HepG2 (cell line): ENCODE results near the gene ARHGAP21. TPM values are rescaled to one million over a fixed set of nuclear protein-coding genes. Genes with fewer than 3 reads are reported as not detected.
A peak's percentile ranks its signal among the peaks of the same experiment; 100 is the strongest.

Experiments
- EEA1 ChIP-seq: sonication (generic); formaldehyde crosslinking; IDR thresholded peaks from 2 replicates; pipeline ENCODE4 v1.5.1; 2020; ENCODE audit warnings: mild to moderate bottlenecking, missing genetic modification reagents, borderline replicate concordance
- ELF3 ChIP-seq: IDR thresholded peaks from 2 replicates; pipeline ENCODE4 v1.6.1; 2016; ENCODE audit warnings: missing genetic modification reagents, missing compliant biosample characterization
- FOSL2 ChIP-seq: sonication (generic); formaldehyde crosslinking; IDR thresholded peaks from 2 replicates; pipeline ENCODE4 v1.4.0; 2020; ENCODE audit warnings: missing genetic modification reagents
- FOXA1 ChIP-seq, 2 experiments: fragments of 450-650 bp in 1 of 2; sonication (generic) in 1 of 2; formaldehyde crosslinking in 1 of 2; IDR thresholded peaks; 2 replicates each; pipeline versions ENCODE4 v1.4.0 to v1.6.1; 2016 to 2020; ENCODE audit warnings: missing genetic modification reagents in 1 of 2
- FOXJ3 ChIP-seq: sonication (generic); formaldehyde crosslinking; IDR thresholded peaks from 2 replicates; pipeline ENCODE4 v1.4.0; 2020; ENCODE audit warnings: missing genetic modification reagents, mild to moderate bottlenecking, borderline replicate concordance
- PHF8 ChIP-seq: sonication (generic); formaldehyde crosslinking; IDR thresholded peaks from 2 replicates; pipeline ENCODE4 v1.5.0; 2020; ENCODE audit warnings: missing genetic modification reagents
- ZNF251 ChIP-seq: sonication (generic); formaldehyde crosslinking; IDR thresholded peaks from 2 replicates; pipeline ENCODE4 v1.9.0; 2021; ENCODE audit warnings: mild to moderate bottlenecking, missing genetic modification reagents
- ZNF780A ChIP-seq: sonication (generic); formaldehyde crosslinking; IDR thresholded peaks from 2 replicates; pipeline ENCODE4 v1.8.0; 2022; ENCODE audit warnings: mild to moderate bottlenecking, missing genetic modification reagents, moderate library complexity
- ZNF781 ChIP-seq: sonication (generic); formaldehyde crosslinking; IDR thresholded peaks from 2 replicates; pipeline ENCODE4 v1.5.1; 2020; ENCODE audit warnings: borderline replicate concordance, mild to moderate bottlenecking, missing genetic modification reagents; ENCODE audit errors: not compliant biosample characterization
- polyA plus RNA-seq, 8 experiments: library from polyadenylated mRNA; depleted of rRNA in 3 of 8; stranded (reverse) in 7 of 8; unstranded in 1 of 8; fragments of >200 nt; fragmentation: Illumina TruSeq in 4 of 8; extraction: Trizol in 4 of 8; gene quantifications; 2 replicates each; pipeline versions ENCODE4 v1.2.1 to v1.2.3, GENCODE V29; 2011 to 2016; ENCODE audit warnings: low read depth in 4 of 8, missing spikeins in 1 of 8, mixed read lengths in 1 of 8; ENCODE audit not compliant: insufficient read depth in 1 of 8
- total RNA-seq, 5 experiments: library from RNA; depleted of rRNA; stranded (reverse); fragments of >200 nt; fragmentation: Illumina TruSeq; extraction: Trizol; gene quantifications; 2 replicates each; pipeline ENCODE4 v1.2.3, GENCODE V29; 2016; ENCODE audit warnings: low read depth in 1 of 5
- TF ChIP-seq, protein P1 (sequence below): conservative IDR thresholded peaks from 2 replicates; pipeline ENCODE4 v1.6.1; 2018; ENCODE audit warnings: missing genetic modification reagents
- TF ChIP-seq, protein P2 (sequence below): sonication (generic); formaldehyde crosslinking; IDR thresholded peaks from 2 replicates; pipeline ENCODE4 v1.4.0; 2020; ENCODE audit warnings: missing genetic modification reagents
- TF ChIP-seq, protein P3 (sequence below): IDR thresholded peaks from 2 replicates; pipeline ENCODE4 v1.4.0; 2020; ENCODE audit warnings: mild to moderate bottlenecking, missing genetic modification reagents
- TF ChIP-seq, protein P4 (sequence below): sonication (generic); formaldehyde crosslinking; IDR thresholded peaks from 2 replicates; pipeline ENCODE4 v1.5.1; 2020; ENCODE audit warnings: mild to moderate bottlenecking, missing genetic modification reagents, moderate library complexity
- TF ChIP-seq, protein P5 (sequence below): sonication (generic); formaldehyde crosslinking; IDR thresholded peaks from 2 replicates; pipeline ENCODE4 v1.5.1; 2020; ENCODE audit warnings: missing genetic modification reagents, mild to moderate bottlenecking, borderline replicate concordance

The ARHGAP21 gene
- total and polyA plus RNA-seq, 2 of the 13 experiments (the other 11 are each of a cell fraction or from before 2014, with no cell fraction given) = 23.9 to 26.6 TPM

DNA sequence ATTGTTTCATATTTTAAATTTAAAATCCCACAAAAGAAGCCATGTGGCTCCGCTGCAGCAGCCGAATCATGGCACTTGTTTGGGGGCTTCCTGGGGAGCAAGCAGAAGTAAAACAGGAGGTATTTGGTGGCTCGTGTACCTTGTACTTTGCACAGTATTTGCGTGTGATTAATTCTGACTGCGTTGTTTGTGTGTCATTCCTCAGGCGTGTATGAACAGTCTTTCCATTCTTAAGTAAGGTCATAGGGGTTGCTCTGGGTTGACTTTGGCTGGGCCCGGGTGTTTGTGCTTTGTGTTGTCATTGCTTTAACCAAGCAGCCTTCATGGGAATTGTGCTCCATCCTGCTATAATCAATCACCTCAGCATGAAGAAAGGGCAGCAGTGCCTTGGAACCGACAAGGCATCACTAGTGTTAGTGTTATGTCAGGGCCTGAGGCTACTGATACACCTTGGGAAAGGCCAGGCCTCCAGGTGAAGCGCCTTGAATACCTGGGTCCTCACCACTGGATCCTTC, 182.4 kb downstream of the ARHGAP21 start (continued):
- TF ChIP-seq FOXJ3 (CRISPR knock-in tag) = peak; percentile 87
- TF ChIP-seq FOSL2 (CRISPR knock-in tag) = peak; percentile 91
- no peak; the same call in none of the 2 replicates for TF ChIP-seq PHF8 (CRISPR knock-in tag)
- TF ChIP-seq ZNF251 (CRISPR knock-in tag) = no peak
- no peak for TF ChIP-seq ZNF780A (CRISPR knock-in tag)
- TF ChIP-seq, protein P1, sequence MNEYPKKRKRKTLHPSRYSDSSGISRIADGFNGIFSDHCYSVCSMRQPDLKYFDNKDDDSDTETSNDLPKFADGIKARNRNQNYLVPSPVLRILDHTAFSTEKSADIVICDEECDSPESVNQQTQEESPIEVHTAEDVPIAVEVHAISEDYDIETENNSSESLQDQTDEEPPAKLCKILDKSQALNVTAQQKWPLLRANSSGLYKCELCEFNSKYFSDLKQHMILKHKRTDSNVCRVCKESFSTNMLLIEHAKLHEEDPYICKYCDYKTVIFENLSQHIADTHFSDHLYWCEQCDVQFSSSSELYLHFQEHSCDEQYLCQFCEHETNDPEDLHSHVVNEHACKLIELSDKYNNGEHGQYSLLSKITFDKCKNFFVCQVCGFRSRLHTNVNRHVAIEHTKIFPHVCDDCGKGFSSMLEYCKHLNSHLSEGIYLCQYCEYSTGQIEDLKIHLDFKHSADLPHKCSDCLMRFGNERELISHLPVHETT (CRISPR knock-in tag) = no peak
- TF ChIP-seq FOXA1 (IDR thresholded peaks at IDR 0.05) = peak; percentile 58; the same call in 1 of the 2 replicates
- TF ChIP-seq FOXA1 (CRISPR knock-in tag; IDR thresholded peaks at IDR 0.05) = peak; percentile 82
- no peak for TF ChIP-seq ZNF781 (CRISPR knock-in tag)
- TF ChIP-seq, protein P2, sequence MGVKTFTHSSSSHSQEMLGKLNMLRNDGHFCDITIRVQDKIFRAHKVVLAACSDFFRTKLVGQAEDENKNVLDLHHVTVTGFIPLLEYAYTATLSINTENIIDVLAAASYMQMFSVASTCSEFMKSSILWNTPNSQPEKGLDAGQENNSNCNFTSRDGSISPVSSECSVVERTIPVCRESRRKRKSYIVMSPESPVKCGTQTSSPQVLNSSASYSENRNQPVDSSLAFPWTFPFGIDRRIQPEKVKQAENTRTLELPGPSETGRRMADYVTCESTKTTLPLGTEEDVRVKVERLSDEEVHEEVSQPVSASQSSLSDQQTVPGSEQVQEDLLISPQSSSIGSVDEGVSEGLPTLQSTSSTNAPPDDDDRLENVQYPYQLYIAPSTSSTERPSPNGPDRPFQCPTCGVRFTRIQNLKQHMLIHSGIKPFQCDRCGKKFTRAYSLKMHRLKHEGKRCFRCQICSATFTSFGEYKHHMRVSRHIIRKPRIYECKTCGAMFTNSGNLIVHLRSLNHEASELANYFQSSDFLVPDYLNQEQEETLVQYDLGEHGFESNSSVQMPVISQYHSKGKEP = no peak
- TF ChIP-seq, protein P3, sequence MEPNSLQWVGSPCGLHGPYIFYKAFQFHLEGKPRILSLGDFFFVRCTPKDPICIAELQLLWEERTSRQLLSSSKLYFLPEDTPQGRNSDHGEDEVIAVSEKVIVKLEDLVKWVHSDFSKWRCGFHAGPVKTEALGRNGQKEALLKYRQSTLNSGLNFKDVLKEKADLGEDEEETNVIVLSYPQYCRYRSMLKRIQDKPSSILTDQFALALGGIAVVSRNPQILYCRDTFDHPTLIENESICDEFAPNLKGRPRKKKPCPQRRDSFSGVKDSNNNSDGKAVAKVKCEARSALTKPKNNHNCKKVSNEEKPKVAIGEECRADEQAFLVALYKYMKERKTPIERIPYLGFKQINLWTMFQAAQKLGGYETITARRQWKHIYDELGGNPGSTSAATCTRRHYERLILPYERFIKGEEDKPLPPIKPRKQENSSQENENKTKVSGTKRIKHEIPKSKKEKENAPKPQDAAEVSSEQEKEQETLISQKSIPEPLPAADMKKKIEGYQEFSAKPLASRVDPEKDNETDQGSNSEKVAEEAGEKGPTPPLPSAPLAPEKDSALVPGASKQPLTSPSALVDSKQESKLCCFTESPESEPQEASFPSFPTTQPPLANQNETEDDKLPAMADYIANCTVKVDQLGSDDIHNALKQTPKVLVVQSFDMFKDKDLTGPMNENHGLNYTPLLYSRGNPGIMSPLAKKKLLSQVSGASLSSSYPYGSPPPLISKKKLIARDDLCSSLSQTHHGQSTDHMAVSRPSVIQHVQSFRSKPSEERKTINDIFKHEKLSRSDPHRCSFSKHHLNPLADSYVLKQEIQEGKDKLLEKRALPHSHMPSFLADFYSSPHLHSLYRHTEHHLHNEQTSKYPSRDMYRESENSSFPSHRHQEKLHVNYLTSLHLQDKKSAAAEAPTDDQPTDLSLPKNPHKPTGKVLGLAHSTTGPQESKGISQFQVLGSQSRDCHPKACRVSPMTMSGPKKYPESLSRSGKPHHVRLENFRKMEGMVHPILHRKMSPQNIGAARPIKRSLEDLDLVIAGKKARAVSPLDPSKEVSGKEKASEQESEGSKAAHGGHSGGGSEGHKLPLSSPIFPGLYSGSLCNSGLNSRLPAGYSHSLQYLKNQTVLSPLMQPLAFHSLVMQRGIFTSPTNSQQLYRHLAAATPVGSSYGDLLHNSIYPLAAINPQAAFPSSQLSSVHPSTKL = peak; percentile 93
- TF ChIP-seq, protein P4, sequence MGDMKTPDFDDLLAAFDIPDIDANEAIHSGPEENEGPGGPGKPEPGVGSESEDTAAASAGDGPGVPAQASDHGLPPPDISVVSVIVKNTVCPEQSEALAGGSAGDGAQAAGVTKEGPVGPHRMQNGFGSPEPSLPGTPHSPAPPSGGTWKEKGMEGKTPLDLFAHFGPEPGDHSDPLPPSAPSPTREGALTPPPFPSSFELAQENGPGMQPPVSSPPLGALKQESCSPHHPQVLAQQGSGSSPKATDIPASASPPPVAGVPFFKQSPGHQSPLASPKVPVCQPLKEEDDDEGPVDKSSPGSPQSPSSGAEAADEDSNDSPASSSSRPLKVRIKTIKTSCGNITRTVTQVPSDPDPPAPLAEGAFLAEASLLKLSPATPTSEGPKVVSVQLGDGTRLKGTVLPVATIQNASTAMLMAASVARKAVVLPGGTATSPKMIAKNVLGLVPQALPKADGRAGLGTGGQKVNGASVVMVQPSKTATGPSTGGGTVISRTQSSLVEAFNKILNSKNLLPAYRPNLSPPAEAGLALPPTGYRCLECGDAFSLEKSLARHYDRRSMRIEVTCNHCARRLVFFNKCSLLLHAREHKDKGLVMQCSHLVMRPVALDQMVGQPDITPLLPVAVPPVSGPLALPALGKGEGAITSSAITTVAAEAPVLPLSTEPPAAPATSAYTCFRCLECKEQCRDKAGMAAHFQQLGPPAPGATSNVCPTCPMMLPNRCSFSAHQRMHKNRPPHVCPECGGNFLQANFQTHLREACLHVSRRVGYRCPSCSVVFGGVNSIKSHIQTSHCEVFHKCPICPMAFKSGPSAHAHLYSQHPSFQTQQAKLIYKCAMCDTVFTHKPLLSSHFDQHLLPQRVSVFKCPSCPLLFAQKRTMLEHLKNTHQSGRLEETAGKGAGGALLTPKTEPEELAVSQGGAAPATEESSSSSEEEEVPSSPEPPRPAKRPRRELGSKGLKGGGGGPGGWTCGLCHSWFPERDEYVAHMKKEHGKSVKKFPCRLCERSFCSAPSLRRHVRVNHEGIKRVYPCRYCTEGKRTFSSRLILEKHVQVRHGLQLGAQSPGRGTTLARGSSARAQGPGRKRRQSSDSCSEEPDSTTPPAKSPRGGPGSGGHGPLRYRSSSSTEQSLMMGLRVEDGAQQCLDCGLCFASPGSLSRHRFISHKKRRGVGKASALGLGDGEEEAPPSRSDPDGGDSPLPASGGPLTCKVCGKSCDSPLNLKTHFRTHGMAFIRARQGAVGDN = no peak
- TF ChIP-seq EEA1 = no peak
- TF ChIP-seq, protein P5, sequence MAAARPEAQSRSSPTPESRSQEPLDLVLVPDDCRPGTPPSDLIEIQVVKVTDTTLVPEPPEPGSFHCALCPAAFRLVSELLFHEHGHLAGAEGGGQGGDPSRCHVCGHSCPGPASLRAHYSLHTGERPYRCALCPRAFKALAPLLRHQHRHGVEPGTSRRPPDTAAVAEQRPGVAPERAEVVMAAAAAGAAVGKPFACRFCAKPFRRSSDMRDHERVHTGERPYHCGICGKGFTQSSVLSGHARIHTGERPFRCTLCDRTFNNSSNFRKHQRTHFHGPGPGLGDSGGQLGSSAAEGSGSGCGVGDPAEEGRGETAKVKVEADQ = no peak
- peak; percentile 51 for TF ChIP-seq ELF3
